Sigmoid colon (tissue), 4 donors: ENCODE measurements around the gene PIGBOS1.

Source experiments
- CTCF ChIP-seq, 4 experiments: fragments of 450-650 bp in 3 of 4; fragments of 200-600 bp in 1 of 4; IDR thresholded peaks; one replicate each; pipeline ENCODE4 v1.5.1; 2016 to 2019; ENCODE audit warnings: antibody characterized with exemption in 4 of 4, mild to moderate bottlenecking in 3 of 4, moderate library complexity in 2 of 4
- POLR2AphosphoS5 ChIP-seq, 4 donors: sonication (generic); formaldehyde crosslinking; IDR thresholded peaks; one replicate each; pipeline ENCODE4 v1.6.1; 2017; ENCODE audit warnings: antibody characterized with exemption in 4 of 4

- TF ChIP-seq CTCF (IDR thresholded peaks at IDR 0.05) = no peak
- TF ChIP-seq POLR2AphosphoS5 (IDR thresholded peaks at IDR 0.05) = no peak
Observed at GRCh38 chr15:55337160-55337559, 18.2 kb upstream of the PIGBOS1 start.
